ENCODE data around the gene KCNN3.

The KCNN3 gene

DNA sequence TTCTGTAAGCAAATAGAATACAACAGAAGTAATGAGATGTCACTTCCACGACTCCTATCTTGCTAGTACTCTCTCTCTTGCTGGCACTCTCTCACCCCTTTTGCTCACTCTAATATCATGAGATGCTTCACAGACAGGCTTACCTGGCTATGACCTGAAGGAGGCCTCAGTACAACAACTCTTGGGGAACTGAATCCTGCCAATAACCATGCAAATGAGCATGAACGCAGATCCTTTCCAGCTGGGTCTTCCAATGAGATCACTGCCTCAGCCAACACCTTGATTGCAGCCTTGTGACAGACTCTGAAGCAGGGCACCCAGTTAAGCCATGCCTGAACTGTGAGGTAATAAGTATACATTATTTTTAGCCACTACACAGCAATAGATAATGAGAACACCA, 209.0 kb downstream of the KCNN3 start:
- H3K4me1 ChIP-seq (ENCODE audit: insufficient read depth, low read length) = no peaks in the 10 kb centered on the region
- no peaks in the 10 kb centered on the region for H3K36me3 ChIP-seq (ENCODE audit: insufficient read depth, low read length)
- no peak overlapping the region for H3K4me3 ChIP-seq (ENCODE audit: low read length)
- H3K9me3 ChIP-seq (ENCODE audit: low read length) = peaks cover 2% of the 10 kb centered on the region
- H2AFZ ChIP-seq (ENCODE audit: low read depth, low read length) = no peak overlapping the region
- peaks cover 12% of the 10 kb centered on the region for H3K27me3 ChIP-seq (ENCODE audit: insufficient read depth, low read length)

DNA sequence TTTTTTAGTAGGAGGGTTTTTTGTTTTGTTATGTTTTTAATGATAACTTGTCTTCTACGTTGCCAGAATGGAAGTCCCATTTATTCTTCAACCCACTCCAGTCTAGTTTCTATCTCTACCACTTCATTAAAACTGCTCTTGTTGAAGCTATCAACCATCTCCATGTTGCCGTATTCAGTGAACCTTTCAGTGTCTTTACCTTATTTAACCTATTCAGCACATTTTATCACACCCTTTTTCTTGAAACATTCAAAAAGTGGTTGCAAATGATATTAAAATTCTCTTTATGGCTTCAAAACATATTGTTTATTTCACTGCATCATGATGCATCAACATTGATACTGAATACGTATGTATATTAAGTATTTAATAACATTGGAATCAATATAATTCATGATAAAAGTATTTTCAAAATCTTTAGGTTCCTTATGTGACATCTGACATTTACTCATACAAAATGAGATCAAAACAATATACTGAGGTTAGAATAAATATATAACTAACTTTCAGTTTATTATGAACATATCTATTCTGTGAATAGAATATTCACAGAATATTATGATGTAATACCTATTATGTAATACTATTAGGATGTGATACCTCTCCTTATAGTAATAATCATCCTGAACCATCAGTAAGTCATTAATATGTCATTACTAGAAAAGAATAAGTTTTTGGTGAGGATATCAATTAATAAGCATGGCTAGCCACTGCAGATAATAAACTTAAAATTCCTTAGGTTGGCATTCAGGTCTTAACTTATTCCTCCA, 210.1 kb downstream of the KCNN3 start:
- peaks cover 12% of the 10 kb centered on the region for H3K27me3 ChIP-seq (ENCODE audit: insufficient read depth, low read length)
- no peaks in the 10 kb centered on the region for H3K36me3 ChIP-seq (ENCODE audit: insufficient read depth, low read length)
- H2AFZ ChIP-seq (ENCODE audit: low read depth, low read length) = no peak overlapping the region
- H3K4me1 ChIP-seq (ENCODE audit: insufficient read depth, low read length) = no peaks in the 10 kb centered on the region
- H3K4me3 ChIP-seq (ENCODE audit: low read length) = no peak overlapping the region
- peaks cover under 1% of the 10 kb centered on the region for H3K9me3 ChIP-seq (ENCODE audit: low read length)

DNA sequence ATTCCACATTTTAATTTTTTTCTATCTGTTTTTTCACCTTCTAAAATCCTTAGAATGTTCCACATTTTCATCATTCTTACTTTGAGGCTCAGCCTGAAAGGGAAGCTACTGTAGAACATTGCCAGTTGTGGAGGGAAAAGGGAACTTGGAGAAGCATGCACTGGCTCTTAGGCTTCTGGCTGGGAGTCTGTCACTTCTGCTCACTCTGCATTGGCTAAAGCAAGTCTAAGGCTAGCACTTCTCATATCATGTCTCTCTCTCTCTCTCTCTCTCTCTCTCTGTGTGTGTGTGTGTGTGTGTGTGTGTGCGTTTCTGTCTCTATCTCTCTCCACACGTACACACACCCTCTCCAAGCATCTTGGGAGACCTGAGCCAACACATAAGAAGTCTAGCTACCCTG, 212.5 kb downstream of the KCNN3 start:
- H3K4me3 ChIP-seq (ENCODE audit: low read length) = no peak overlapping the region
- H2AFZ ChIP-seq (ENCODE audit: low read depth, low read length) = no peak overlapping the region
- H3K9me3 ChIP-seq (ENCODE audit: low read length) = peaks cover 2% of the 10 kb centered on the region
- no peaks in the 10 kb centered on the region for H3K4me1 ChIP-seq (ENCODE audit: insufficient read depth, low read length)
- H3K36me3 ChIP-seq (ENCODE audit: insufficient read depth, low read length) = no peaks in the 10 kb centered on the region
- H3K27me3 ChIP-seq (ENCODE audit: insufficient read depth, low read length) = peaks cover 8% of the 10 kb centered on the region

DNA sequence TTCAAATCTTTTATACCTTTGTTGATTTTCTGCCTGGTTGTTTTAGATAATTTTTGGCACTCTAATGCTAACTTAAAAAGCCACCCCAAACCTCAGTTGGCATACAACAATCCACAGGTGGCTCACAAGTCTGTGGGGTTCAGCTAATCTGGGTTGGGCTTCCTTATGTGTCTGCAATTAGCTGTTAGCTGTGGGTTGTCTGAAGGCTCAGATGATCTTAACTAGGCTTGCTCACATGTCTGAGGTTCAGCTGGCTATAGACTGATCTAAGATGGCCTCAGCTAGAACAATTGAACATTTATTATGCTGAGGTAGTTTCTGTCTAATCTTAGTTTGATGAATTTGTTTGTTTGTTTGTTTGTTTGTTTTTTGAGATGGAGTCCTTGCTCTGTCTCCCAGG, 217.2 kb downstream of the KCNN3 start:
- Histone ChIP-seq H3K9me3 (ENCODE audit: low read length) (peaks cover 2% of the 10 kb centered on the region), H3K4me1 (ENCODE audit: insufficient read depth, low read length) (no peaks in the 10 kb centered on the region), H3K36me3 (ENCODE audit: insufficient read depth, low read length) (no peaks in the 10 kb centered on the region), H3K27me3 (ENCODE audit: insufficient read depth, low read length) (no peaks in the 10 kb centered on the region), H2AFZ (ENCODE audit: low read depth, low read length) (no peak overlapping the region), H3K4me3 (ENCODE audit: low read length) (no peak overlapping the region)

Measured in neuron (in vitro differentiated cells).